GM21723 (cell line): ENCODE data around the gene ACTL10.

Source experiments
- ATAC-seq: cut with Tn5 transposase; IDR thresholded peaks from one replicate; pipeline ENCODE4 v1.9.1; 2021; ENCODE audit warnings: mild to moderate bottlenecking, moderate library complexity; ENCODE audit not compliant: unreplicated experiment

Gene ACTL10

GRCh38 chr20:33648396-33649004 lies 18.2 kb upstream of the ACTL10 start:
- ATAC-seq: no peak

- ATAC-seq: no peak
These were observed 17.5 kb upstream of the ACTL10 start for GRCh38 chr20:33649201-33649681.

GRCh38 chr20:33650111-33650752 lies 16.5 kb upstream of the ACTL10 start:
- no peak for ATAC-seq

GRCh38 chr20:33650753-33651561 lies 15.8 kb upstream of the ACTL10 start:
- ATAC-seq: no peak

GRCh38 chr20:33651562-33652048 lies 15.1 kb upstream of the ACTL10 start:
- no peak for ATAC-seq

- ATAC-seq: peak; percentile 44
These were observed 13.4 kb upstream of the ACTL10 start for GRCh38 chr20:33653218-33653899.

- ATAC-seq: no peak
These were observed 12.7 kb upstream of the ACTL10 start for GRCh38 chr20:33653900-33654596.

GRCh38 chr20:33654680-33655161 lies 12.0 kb upstream of the ACTL10 start:
- no peak for ATAC-seq

GRCh38 chr20:33655164-33655563 lies 11.6 kb upstream of the ACTL10 start:
- ATAC-seq: no peak

GRCh38 chr20:33656010-33656782 lies 10.5 kb upstream of the ACTL10 start:
- ATAC-seq: no peak

- no peak for ATAC-seq
These were observed 9.7 kb upstream of the ACTL10 start for GRCh38 chr20:33656783-33657703.

- no peak for ATAC-seq
These were observed 9.0 kb upstream of the ACTL10 start for GRCh38 chr20:33657704-33658095.

- ATAC-seq: no peak
These were observed 8.2 kb upstream of the ACTL10 start for GRCh38 chr20:33658510-33658909.

- ATAC-seq: no peak
These were observed 7.8 kb upstream of the ACTL10 start for GRCh38 chr20:33658929-33659328.

GRCh38 chr20:33659341-33660034 lies 7.3 kb upstream of the ACTL10 start:
- ATAC-seq: no peak

- ATAC-seq: no peak
These were observed 6.6 kb upstream of the ACTL10 start for GRCh38 chr20:33660035-33660684.

- ATAC-seq: no peak
These were observed 6.1 kb upstream of the ACTL10 start for GRCh38 chr20:33660685-33661058.
